Neural cell (in vitro differentiated cells): ENCODE results near the gene KRTAP12-2. TPM values are rescaled to one million over a fixed set of nuclear protein-coding genes. Genes with fewer than 3 reads are reported as not detected.

ENCODE experiments used
- H2AFZ ChIP-seq: fragments of 200-600, 300-800 bp; sonication (generic), shearing (Covaris generic); 2 replicates; pipeline ENCODE4 v1.6.0; 2014; ENCODE audit warnings: low read depth, mild to moderate bottlenecking, antibody characterized with exemption, low read length, moderate library complexity
- H3F3A ChIP-seq: fragments of 200-600 bp; shearing (Covaris generic); 2 replicates; pipeline ENCODE4 v1.6.1; 2016; ENCODE audit warnings: mild to moderate bottlenecking, moderate library complexity, mixed read lengths, antibody characterized with exemption, low read length; ENCODE audit not compliant: insufficient read depth, poor library complexity, severe bottlenecking
- H3K27ac ChIP-seq: fragments of 200-600, 300-800 bp; sonication (generic), shearing (Covaris generic); 2 replicates; pipeline ENCODE4 v1.5.1; 2014; ENCODE audit warnings: mild to moderate bottlenecking, low read length, moderate library complexity
- H3K27me3 ChIP-seq: fragments of 300-800, 200-600 bp; sonication (generic), shearing (Covaris generic); 2 replicates; pipeline ENCODE4 v1.6.0; 2014; ENCODE audit warnings: mild to moderate bottlenecking, low read depth, low read length, moderate library complexity; ENCODE audit not compliant: insufficient read depth
- H3K36me3 ChIP-seq: fragments of 300-800, 200-600 bp; sonication (generic), shearing (Covaris generic); 2 replicates; pipeline ENCODE4 v1.5.1; 2014; ENCODE audit warnings: mild to moderate bottlenecking, antibody characterized with exemption, low read length, moderate library complexity; ENCODE audit not compliant: insufficient read depth
- H3K4me2 ChIP-seq: fragments of 300-800, 200-600 bp; sonication (generic), shearing (Covaris generic); 2 replicates; pipeline ENCODE4 v1.6.0; 2014; ENCODE audit warnings: mild to moderate bottlenecking, low read length
- H3K4me3 ChIP-seq: fragments of 300-800, 200-600 bp; sonication (generic), shearing (Covaris generic); 2 replicates; pipeline ENCODE4 v1.5.1; 2014; ENCODE audit warnings: mild to moderate bottlenecking, low read length, moderate library complexity
- H3K79me2 ChIP-seq: fragments of 200-600 bp; shearing (Covaris generic); replicated peaks from 2 replicates; pipeline ENCODE4 v1.6.0; 2014; ENCODE audit warnings: mild to moderate bottlenecking, low read length, moderate library complexity; ENCODE audit not compliant: insufficient read depth
- H3K9ac ChIP-seq: fragments of 300-800, 200-600 bp; sonication (generic), shearing (Covaris generic); 2 replicates; pipeline ENCODE4 v1.6.1; 2016; ENCODE audit warnings: mild to moderate bottlenecking, low read length, mixed read lengths
- H3K9me2 ChIP-seq: fragments of 200-600 bp; shearing (Covaris generic); 2 replicates; pipeline ENCODE4 v1.6.1; 2016; ENCODE audit warnings: mild to moderate bottlenecking, low read length, mixed read lengths; ENCODE audit not compliant: insufficient read depth
- H3K9me3 ChIP-seq: fragments of 200-600, 300-800 bp; sonication (generic), shearing (Covaris generic); 2 replicates; pipeline ENCODE4 v1.6.1; 2016; ENCODE audit warnings: mild to moderate bottlenecking, mixed run types, low read length, moderate library complexity, mixed read lengths
- H4K20me1 ChIP-seq: fragments of 200-600 bp; shearing (Covaris generic); 2 replicates; pipeline ENCODE4 v1.6.1; 2016; ENCODE audit warnings: mild to moderate bottlenecking, mixed run types; ENCODE audit not compliant: insufficient read depth
- CTCF ChIP-seq: fragments of 450-650 bp; IDR thresholded peaks from 2 replicates; pipeline ENCODE4 v1.5.1; 2014; ENCODE audit warnings: antibody characterized with exemption, mild to moderate bottlenecking, moderate library complexity; ENCODE audit not compliant: poor library complexity, severe bottlenecking
- EP300 ChIP-seq: fragments of 450-650 bp; conservative IDR thresholded peaks from 2 replicates; pipeline ENCODE4 v1.6.1; 2014; ENCODE audit warnings: antibody characterized with exemption, mild to moderate bottlenecking, moderate library complexity; ENCODE audit not compliant: poor library complexity, severe bottlenecking
- EZH2 ChIP-seq: fragments of 200-600, 300-800 bp; shearing (Covaris generic), sonication (generic); IDR thresholded peaks from 2 replicates; pipeline ENCODE4 v1.6.1; 2014; ENCODE audit warnings: antibody characterized with exemption, low read length, borderline replicate concordance, mild to moderate bottlenecking; ENCODE audit not compliant: insufficient read depth, poor library complexity, severe bottlenecking
- MXI1 ChIP-seq: fragments of 450-650 bp; conservative IDR thresholded peaks from 2 replicates; pipeline ENCODE4 v1.6.1; 2014; ENCODE audit warnings: antibody characterized with exemption, mild to moderate bottlenecking; ENCODE audit not compliant: poor library complexity, severe bottlenecking
- POLR2AphosphoS5 ChIP-seq: IDR thresholded peaks from 2 replicates; pipeline ENCODE4 v1.6.1; 2012
- RAD21 ChIP-seq: fragments of 450-650 bp; conservative IDR thresholded peaks from 2 replicates; pipeline ENCODE4 v1.6.1; 2014; ENCODE audit warnings: antibody characterized with exemption, mild to moderate bottlenecking, moderate library complexity
- REST ChIP-seq: IDR thresholded peaks from 2 replicates; pipeline ENCODE4 v1.6.1; 2012; ENCODE audit warnings: borderline replicate concordance
- SMC3 ChIP-seq: fragments of 450-650 bp; conservative IDR thresholded peaks from 2 replicates; pipeline ENCODE4 v1.6.1; 2014; ENCODE audit warnings: antibody characterized with exemption, mild to moderate bottlenecking, moderate library complexity; ENCODE audit not compliant: poor library complexity
- TAF1 ChIP-seq: IDR thresholded peaks from 2 replicates; pipeline ENCODE4 v1.6.1; 2012; ENCODE audit warnings: low read depth
- polyA minus RNA-seq: library from RNA; depleted of rRNA, polyadenylated mRNA; stranded (reverse); fragments of >200 nt; gene quantifications from 2 replicates; pipeline ENCODE4 v1.2.3, GENCODE V29; 2014
- polyA plus RNA-seq: library from polyadenylated mRNA; depleted of rRNA; stranded (reverse); fragments of >200 nt; gene quantifications from 2 replicates; pipeline ENCODE4 v1.2.3, GENCODE V29; 2014

Gene KRTAP12-2
- polyA plus RNA-seq (not detected in 2 replicates), polyA minus RNA-seq (not detected in 2 replicates)

GRCh38 chr21:44666401-44667320 lies at the start of gene KRTAP12-2:
Gene KRTAP12-2, minus strand, starts transcription at chr21:44666927. Its CDS starts 41 bp downstream, at chr21:44666886.
- H4K20me1 ChIP-seq = no peaks in the 10 kb centered on the region
- H3K27ac ChIP-seq = no peak within 1 kb of the TSS
- H2AFZ ChIP-seq = no peak within 1 kb of the TSS
- no peaks in the 10 kb centered on the region for H3F3A ChIP-seq
- H3K79me2 ChIP-seq = no peaks in the 10 kb centered on the region
- no peaks in the 10 kb centered on the region for H3K9me2 ChIP-seq
- H3K9me3 ChIP-seq = peaks cover 4% of the 10 kb centered on the region
- no peak within 1 kb of the TSS for H3K4me3 ChIP-seq
- H3K27me3 ChIP-seq = no peaks in the 10 kb centered on the region
- H3K9ac ChIP-seq = no peak within 1 kb of the TSS
- no peak within 1 kb of the TSS for H3K4me2 ChIP-seq
- no peaks in the 10 kb centered on the region for H3K36me3 ChIP-seq
- TF ChIP-seq MXI1 (no peak), EZH2 (no peak), RAD21 (no peak), TAF1 (no peak), EP300 (no peak), SMC3 (no peak), CTCF (no peak), POLR2AphosphoS5 (no peak), REST (no peak)

- Histone ChIP-seq H3F3A (no peaks in the 10 kb centered on the region), H3K36me3 (no peaks in the 10 kb centered on the region), H3K9ac (no peak overlapping the region), H3K9me2 (no peaks in the 10 kb centered on the region), H3K79me2 (no peaks in the 10 kb centered on the region), H3K27me3 (peaks cover 42% of the 10 kb centered on the region), H3K9me3 (no peaks in the 10 kb centered on the region), H3K27ac (no peak overlapping the region), H3K4me3 (no peak overlapping the region), H3K4me2 (no peak overlapping the region), H2AFZ (no peak overlapping the region), H4K20me1 (no peaks in the 10 kb centered on the region)
- TF ChIP-seq MXI1 (no peak), EP300 (no peak)
Observed at GRCh38 chr21:44714905-44715304, 48.2 kb upstream of the KRTAP12-2 start.
